Measurements from ENCODE around the gene TOM1. TPM values are rescaled to one million over a fixed set of nuclear protein-coding genes. Genes with fewer than 3 reads are reported as not detected.

Gene TOM1
- total and polyA plus RNA-seq, 4 donors: 17.9 to 53.0 (median 50.5) TPM

DNA sequence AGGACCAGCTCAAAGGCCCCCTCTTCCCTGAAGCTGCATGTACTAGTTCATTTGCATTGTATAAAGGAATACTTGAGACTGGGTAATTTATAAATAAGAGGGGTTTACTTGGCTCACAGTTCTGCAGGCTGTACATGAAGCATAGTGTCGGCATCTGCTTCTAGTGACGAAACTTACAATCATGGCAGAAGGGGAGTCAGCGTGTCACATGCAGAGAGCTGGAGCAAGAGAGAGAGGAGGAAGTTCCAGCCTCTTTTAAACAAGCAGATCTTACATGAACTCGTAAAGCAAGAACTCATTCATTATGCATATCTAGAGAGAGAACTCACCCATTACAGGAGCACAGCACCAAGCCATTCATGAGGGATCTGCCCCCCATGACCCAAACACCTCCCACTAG lies 49.5 kb upstream of the TOM1 start:
- TF ChIP-seq, protein P1, sequence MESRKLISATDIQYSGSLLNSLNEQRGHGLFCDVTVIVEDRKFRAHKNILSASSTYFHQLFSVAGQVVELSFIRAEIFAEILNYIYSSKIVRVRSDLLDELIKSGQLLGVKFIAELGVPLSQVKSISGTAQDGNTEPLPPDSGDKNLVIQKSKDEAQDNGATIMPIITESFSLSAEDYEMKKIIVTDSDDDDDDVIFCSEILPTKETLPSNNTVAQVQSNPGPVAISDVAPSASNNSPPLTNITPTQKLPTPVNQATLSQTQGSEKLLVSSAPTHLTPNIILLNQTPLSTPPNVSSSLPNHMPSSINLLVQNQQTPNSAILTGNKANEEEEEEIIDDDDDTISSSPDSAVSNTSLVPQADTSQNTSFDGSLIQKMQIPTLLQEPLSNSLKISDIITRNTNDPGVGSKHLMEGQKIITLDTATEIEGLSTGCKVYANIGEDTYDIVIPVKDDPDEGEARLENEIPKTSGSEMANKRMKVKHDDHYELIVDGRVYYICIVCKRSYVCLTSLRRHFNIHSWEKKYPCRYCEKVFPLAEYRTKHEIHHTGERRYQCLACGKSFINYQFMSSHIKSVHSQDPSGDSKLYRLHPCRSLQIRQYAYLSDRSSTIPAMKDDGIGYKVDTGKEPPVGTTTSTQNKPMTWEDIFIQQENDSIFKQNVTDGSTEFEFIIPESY (IDR thresholded peaks at IDR 0.05): no peak
- TF ChIP-seq JUND (IDR thresholded peaks at IDR 0.05): no peak
- TF ChIP-seq GABPA (IDR thresholded peaks at IDR 0.05 in 1 of 2, conservative IDR thresholded peaks at IDR 0.05 in 1 of 2): no peak
- TF ChIP-seq FOXA2 (IDR thresholded peaks at IDR 0.05): no peak
- no peak for TF ChIP-seq RAD21 (IDR thresholded peaks at IDR 0.05)
- TF ChIP-seq, protein P2, sequence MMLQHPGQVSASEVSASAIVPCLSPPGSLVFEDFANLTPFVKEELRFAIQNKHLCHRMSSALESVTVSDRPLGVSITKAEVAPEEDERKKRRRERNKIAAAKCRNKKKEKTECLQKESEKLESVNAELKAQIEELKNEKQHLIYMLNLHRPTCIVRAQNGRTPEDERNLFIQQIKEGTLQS (IDR thresholded peaks at IDR 0.05): no peak
- no peak for TF ChIP-seq EGR1 (IDR thresholded peaks at IDR 0.05; ENCODE audit: low read depth in 2 of 2)
- TF ChIP-seq YY1 (IDR thresholded peaks at IDR 0.05): no peak
- TF ChIP-seq TAF1 (conservative IDR thresholded peaks at IDR 0.05): no peak
- TF ChIP-seq SP1 (IDR thresholded peaks at IDR 0.05): no peak
- TF ChIP-seq HNF4G (IDR thresholded peaks at IDR 0.05): no peak
- TF ChIP-seq, protein P3, sequence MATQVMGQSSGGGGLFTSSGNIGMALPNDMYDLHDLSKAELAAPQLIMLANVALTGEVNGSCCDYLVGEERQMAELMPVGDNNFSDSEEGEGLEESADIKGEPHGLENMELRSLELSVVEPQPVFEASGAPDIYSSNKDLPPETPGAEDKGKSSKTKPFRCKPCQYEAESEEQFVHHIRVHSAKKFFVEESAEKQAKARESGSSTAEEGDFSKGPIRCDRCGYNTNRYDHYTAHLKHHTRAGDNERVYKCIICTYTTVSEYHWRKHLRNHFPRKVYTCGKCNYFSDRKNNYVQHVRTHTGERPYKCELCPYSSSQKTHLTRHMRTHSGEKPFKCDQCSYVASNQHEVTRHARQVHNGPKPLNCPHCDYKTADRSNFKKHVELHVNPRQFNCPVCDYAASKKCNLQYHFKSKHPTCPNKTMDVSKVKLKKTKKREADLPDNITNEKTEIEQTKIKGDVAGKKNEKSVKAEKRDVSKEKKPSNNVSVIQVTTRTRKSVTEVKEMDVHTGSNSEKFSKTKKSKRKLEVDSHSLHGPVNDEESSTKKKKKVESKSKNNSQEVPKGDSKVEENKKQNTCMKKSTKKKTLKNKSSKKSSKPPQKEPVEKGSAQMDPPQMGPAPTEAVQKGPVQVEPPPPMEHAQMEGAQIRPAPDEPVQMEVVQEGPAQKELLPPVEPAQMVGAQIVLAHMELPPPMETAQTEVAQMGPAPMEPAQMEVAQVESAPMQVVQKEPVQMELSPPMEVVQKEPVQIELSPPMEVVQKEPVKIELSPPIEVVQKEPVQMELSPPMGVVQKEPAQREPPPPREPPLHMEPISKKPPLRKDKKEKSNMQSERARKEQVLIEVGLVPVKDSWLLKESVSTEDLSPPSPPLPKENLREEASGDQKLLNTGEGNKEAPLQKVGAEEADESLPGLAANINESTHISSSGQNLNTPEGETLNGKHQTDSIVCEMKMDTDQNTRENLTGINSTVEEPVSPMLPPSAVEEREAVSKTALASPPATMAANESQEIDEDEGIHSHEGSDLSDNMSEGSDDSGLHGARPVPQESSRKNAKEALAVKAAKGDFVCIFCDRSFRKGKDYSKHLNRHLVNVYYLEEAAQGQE (IDR thresholded peaks at IDR 0.05): no peak
- TF ChIP-seq, protein P4, sequence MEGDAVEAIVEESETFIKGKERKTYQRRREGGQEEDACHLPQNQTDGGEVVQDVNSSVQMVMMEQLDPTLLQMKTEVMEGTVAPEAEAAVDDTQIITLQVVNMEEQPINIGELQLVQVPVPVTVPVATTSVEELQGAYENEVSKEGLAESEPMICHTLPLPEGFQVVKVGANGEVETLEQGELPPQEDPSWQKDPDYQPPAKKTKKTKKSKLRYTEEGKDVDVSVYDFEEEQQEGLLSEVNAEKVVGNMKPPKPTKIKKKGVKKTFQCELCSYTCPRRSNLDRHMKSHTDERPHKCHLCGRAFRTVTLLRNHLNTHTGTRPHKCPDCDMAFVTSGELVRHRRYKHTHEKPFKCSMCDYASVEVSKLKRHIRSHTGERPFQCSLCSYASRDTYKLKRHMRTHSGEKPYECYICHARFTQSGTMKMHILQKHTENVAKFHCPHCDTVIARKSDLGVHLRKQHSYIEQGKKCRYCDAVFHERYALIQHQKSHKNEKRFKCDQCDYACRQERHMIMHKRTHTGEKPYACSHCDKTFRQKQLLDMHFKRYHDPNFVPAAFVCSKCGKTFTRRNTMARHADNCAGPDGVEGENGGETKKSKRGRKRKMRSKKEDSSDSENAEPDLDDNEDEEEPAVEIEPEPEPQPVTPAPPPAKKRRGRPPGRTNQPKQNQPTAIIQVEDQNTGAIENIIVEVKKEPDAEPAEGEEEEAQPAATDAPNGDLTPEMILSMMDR (IDR thresholded peaks at IDR 0.05; ENCODE audit: low read depth, low read length, missing input control): no peak
- H3K27me3 ChIP-seq (ENCODE audit: control insufficient read depth in 4 of 4, insufficient read depth in 4 of 4, low read length in 3 of 4): no peaks in the 10 kb centered on the region
- H3K36me3 ChIP-seq (ENCODE audit: control insufficient read depth in 4 of 4, insufficient read depth in 3 of 4, low read depth in 1 of 4, low read length in 3 of 4): no peaks in the 10 kb centered on the region
- no peak overlapping the region for H3K4me3 ChIP-seq (ENCODE audit: low read depth in 1 of 3, low read length in 3 of 3)
- WGBS: 85% methylated on average over 4 of the region's 4 CpGs
- no peak overlapping the region for H3K9ac ChIP-seq (ENCODE audit: low read depth in 1 of 2, low read length in 2 of 2)
- no peak for DNase-seq (ENCODE audit: low spot score)
- H3K9me3 ChIP-seq (ENCODE audit: control insufficient read depth in 4 of 4, low read length in 3 of 4): no peaks in the 10 kb centered on the region
- no peaks in the 10 kb centered on the region for H3K4me1 ChIP-seq (ENCODE audit: control insufficient read depth in 4 of 4, insufficient read depth in 4 of 4, low read length in 3 of 4)
- no peak overlapping the region for H3K27ac ChIP-seq (ENCODE audit: low read depth in 1 of 2, low read length in 2 of 2)

DNA sequence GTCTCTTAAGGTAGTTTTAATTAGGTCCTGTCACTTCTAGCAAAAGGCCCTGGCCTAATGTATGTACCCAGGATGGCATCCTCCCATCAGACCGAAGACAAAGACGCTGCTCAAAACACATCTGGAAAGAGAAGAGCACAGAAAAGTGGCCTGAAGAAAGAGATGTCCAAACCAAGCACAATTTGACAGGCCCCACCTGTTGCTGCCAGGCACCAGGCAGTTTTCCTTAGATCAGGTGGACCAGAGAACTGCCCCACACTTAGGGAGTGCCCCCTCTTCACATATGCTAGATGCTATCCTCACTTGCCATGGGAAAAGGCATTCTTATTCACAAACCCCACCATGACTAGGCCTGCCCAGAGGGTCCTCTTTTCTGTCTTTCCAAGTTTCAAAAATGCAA lies 45.7 kb upstream of the TOM1 start:
- DNase-seq (ENCODE audit: low spot score): no peak
- H3K9me3 ChIP-seq (ENCODE audit: control insufficient read depth in 4 of 4, low read length in 3 of 4): no peaks in the 10 kb centered on the region
- H3K9ac ChIP-seq (ENCODE audit: low read depth in 1 of 2, low read length in 2 of 2): no peak overlapping the region
- TF ChIP-seq HNF4G (IDR thresholded peaks at IDR 0.05) (no peak), FOXA1 (IDR thresholded peaks at IDR 0.05) (no peak), YY1 (IDR thresholded peaks at IDR 0.05) (no peak), JUND (IDR thresholded peaks at IDR 0.05) (no peak), SP1 (IDR thresholded peaks at IDR 0.05) (no peak), FOXA2 (IDR thresholded peaks at IDR 0.05) (no peak), GABPA (IDR thresholded peaks at IDR 0.05 in 1 of 2, conservative IDR thresholded peaks at IDR 0.05 in 1 of 2) (no peak), RAD21 (IDR thresholded peaks at IDR 0.05) (no peak), HNF4A (conservative IDR thresholded peaks at IDR 0.05) (no peak)
- TF ChIP-seq, protein P5, sequence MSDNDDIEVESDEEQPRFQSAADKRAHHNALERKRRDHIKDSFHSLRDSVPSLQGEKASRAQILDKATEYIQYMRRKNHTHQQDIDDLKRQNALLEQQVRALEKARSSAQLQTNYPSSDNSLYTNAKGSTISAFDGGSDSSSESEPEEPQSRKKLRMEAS (IDR thresholded peaks at IDR 0.05): no peak
- no peaks in the 10 kb centered on the region for H3K27me3 ChIP-seq (ENCODE audit: control insufficient read depth in 4 of 4, insufficient read depth in 4 of 4, low read length in 3 of 4)
- WGBS: 86% methylated on average over 2 of the region's 2 CpGs
- H3K27ac ChIP-seq (ENCODE audit: low read depth in 1 of 2, low read length in 2 of 2): no peak overlapping the region
- H3K36me3 ChIP-seq (ENCODE audit: control insufficient read depth in 4 of 4, insufficient read depth in 3 of 4, low read depth in 1 of 4, low read length in 3 of 4): no peaks in the 10 kb centered on the region
- H3K4me3 ChIP-seq (ENCODE audit: low read depth in 1 of 3, low read length in 3 of 3): no peak overlapping the region
- peaks cover 1 to 16% (median 13%) of the 10 kb centered on the region in 4 donors for H3K4me1 ChIP-seq (ENCODE audit: control insufficient read depth in 4 of 4, insufficient read depth in 4 of 4, low read length in 3 of 4)

All from liver (tissue), 9 donors.